OCI-LY7 (cell line): ENCODE measurements around the gene EPHA8. TPM values are rescaled to one million over a fixed set of nuclear protein-coding genes. Genes with fewer than 3 reads are reported as not detected.

Source experiments
- BruUV-seq: library from RNA; stranded (reverse); fragments of 400-500 nt; replicated peaks from 2 replicates; lab custom pipeline; 2021; lab: Mats Ljungman, UMichigan
- CTCF ChIA-PET: fragments of 300-600 bp; sonication (Branson Sonifier 250); formaldehyde crosslinking; loops from one replicate; lab custom pipeline; 2022; ENCODE audit warnings: antibody characterized with exemption; ENCODE audit not compliant: unreplicated experiment; lab: Charles Lee
- POLR2A ChIA-PET: fragments of 300-600 bp; sonication (Branson Sonifier 250); formaldehyde crosslinking; loops from one replicate; lab custom pipeline; 2022; ENCODE audit warnings: antibody characterized with exemption; lab: Charles Lee
- DNase-seq: peaks from one replicate; pipeline ENCODE4 v3.0.0-alpha.2; 2015; ENCODE audit warnings: low spot score
- H2AFZ ChIP-seq: fragments of 200-600 bp; sonication (generic), shearing (Covaris generic); 2 replicates; pipeline ENCODE4 v1.6.1; 2014; ENCODE audit warnings: mild to moderate bottlenecking, antibody characterized with exemption, low read length, moderate library complexity
- H3K27ac ChIP-seq: fragments of 200-600 bp; sonication (generic); 2 replicates; pipeline ENCODE4 v1.5.1; 2014; ENCODE audit warnings: mixed run types, low read depth, mild to moderate bottlenecking, moderate library complexity, low read length, inconsistent platforms; ENCODE audit not compliant: poor library complexity, severe bottlenecking
- H3K36me3 ChIP-seq: fragments of 200-600 bp; sonication (generic); 2 replicates; pipeline ENCODE4 v1.6.1; 2014; ENCODE audit warnings: mild to moderate bottlenecking, antibody characterized with exemption, low read length, moderate library complexity, mixed read lengths; ENCODE audit not compliant: insufficient read depth
- H3K4me1 ChIP-seq: fragments of 200-600 bp; sonication (generic); 2 replicates; pipeline ENCODE4 v1.5.1; 2014; ENCODE audit warnings: mild to moderate bottlenecking, low read length; ENCODE audit not compliant: insufficient read depth, poor library complexity, severe bottlenecking
- H3K4me2 ChIP-seq: fragments of 200-600 bp; sonication (generic); 2 replicates; pipeline ENCODE4 v1.6.1; 2014; ENCODE audit warnings: mild to moderate bottlenecking, low read length
- H3K4me3 ChIP-seq: fragments of 200-600 bp; sonication (generic); 2 replicates; pipeline ENCODE4 v1.5.1; 2014; ENCODE audit warnings: mild to moderate bottlenecking, low read depth, low read length; ENCODE audit not compliant: poor library complexity, severe bottlenecking
- H3K79me2 ChIP-seq: fragments of 200-600 bp; sonication (generic); 2 replicates; pipeline ENCODE4 v1.6.1; 2016; ENCODE audit warnings: low read depth, mild to moderate bottlenecking, low read length, moderate library complexity, mixed read lengths; ENCODE audit not compliant: insufficient read depth
- H3K9me2 ChIP-seq: fragments of 200-600 bp; sonication (generic); 2 replicates; pipeline ENCODE4 v1.6.1; 2016; ENCODE audit warnings: mild to moderate bottlenecking, low read length, mixed read lengths; ENCODE audit not compliant: insufficient read depth
- H3K9me3 ChIP-seq: fragments of 200-600 bp; sonication (generic); 2 replicates; pipeline ENCODE4 v1.6.1; 2014; ENCODE audit warnings: mild to moderate bottlenecking, mixed run types, low read length, mixed read lengths
- H4K20me1 ChIP-seq: fragments of 200-600 bp; sonication (generic); 2 replicates; pipeline ENCODE4 v1.6.1; 2014; ENCODE audit warnings: mild to moderate bottlenecking, antibody characterized with exemption, low read length, moderate library complexity, mixed read lengths; ENCODE audit not compliant: insufficient read depth
- CTCF ChIP-seq: fragments of 200-600 bp; sonication (generic); conservative IDR thresholded peaks from 2 replicates; pipeline ENCODE4 v1.5.1; 2014; ENCODE audit warnings: mild to moderate bottlenecking, antibody characterized with exemption, low read length, moderate library complexity, mixed read lengths
- EZH2phosphoT487 ChIP-seq: fragments of 200-600 bp; sonication (generic); IDR thresholded peaks from 2 replicates; pipeline ENCODE4 v1.6.1; 2018; ENCODE audit warnings: low read depth, borderline replicate concordance, mild to moderate bottlenecking, mixed run types, antibody characterized with exemption, low read length, moderate library complexity, mixed read lengths
- intact Hi-C: fragments of 100-400 bp; cut with micrococcal nuclease; formaldehyde crosslinking; loops from one replicate; pipeline ENCODE4 v1.10.0; 2022; ENCODE audit not compliant: unreplicated experiment
- total RNA-seq, 2 experiments: library from RNA; depleted of rRNA in 1 of 2; stranded (reverse); fragments of >200 nt in 1 of 2; shearing (Covaris generic) in 1 of 2; gene quantifications; 2 replicates each; pipeline ENCODE4 v1.2.3, GENCODE V29; 2014 to 2022

Gene EPHA8
- total RNA-seq, 2 experiments from 2014 or later = not detected

DNA sequence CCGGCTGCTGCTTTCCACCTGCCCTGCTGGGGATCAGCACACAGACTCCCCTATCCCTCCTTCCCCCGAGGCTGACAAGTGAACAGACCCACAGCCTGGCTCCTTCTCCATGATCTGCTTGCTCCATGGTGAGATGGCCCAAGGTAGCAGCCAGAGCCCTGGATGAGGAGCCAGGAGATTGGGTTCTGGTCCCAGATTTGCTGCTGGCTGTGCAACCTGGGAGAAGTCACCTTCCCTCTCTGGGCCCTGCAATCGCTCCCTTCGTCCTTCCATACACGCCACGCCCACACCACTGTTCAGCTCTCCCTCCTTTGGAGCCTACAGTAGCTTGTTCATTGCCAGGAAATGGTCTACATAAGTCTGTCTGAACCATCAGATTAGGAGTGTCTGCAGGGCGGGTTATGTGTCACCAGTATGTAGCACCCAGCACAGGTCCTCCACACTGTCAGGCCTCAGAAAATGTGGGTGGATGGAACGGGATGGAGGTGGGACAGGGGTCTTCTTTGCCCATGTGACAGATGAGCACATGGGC lies 9.2 kb upstream of the EPHA8 start:
- no peak overlapping the region for H3K4me3 ChIP-seq
- no peak overlapping the region for H2AFZ ChIP-seq
- BruUV-seq = no TSS peak
- H3K79me2 ChIP-seq = no peaks in the 10 kb centered on the region
- H3K9me2 ChIP-seq = no peaks in the 10 kb centered on the region
- intact Hi-C loops = no loop called here
- H3K36me3 ChIP-seq = no peaks in the 10 kb centered on the region
- H3K9me3 ChIP-seq = no peaks in the 10 kb centered on the region
- ChIA-PET POLR2A (no interaction called here), CTCF (no interaction called here)
- no peak for DNase-seq
- no peak overlapping the region for H3K4me2 ChIP-seq
- TF ChIP-seq EZH2phosphoT487 (no peak), CTCF (no peak)
- no peaks in the 10 kb centered on the region for H4K20me1 ChIP-seq
- no peak overlapping the region for H3K27ac ChIP-seq
- H3K4me1 ChIP-seq = no peaks in the 10 kb centered on the region

DNA sequence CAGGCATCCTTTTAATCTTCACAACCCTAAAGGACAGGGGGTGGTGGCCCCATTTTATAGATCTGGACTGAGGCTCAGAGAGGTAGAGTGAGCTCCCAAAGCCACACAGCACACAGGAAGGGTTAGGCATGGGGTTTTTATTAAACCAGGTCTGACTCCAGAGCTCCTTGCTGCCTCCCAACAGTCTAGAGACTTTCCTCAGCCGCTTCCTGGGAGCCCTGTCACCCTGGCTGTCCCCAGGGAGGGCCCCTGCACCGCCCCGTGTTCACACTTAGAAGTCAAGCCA lies 8.0 kb upstream of the EPHA8 start:
- Histone ChIP-seq H3K79me2 (no peaks in the 10 kb centered on the region), H3K27ac (no peak overlapping the region), H3K4me1 (no peaks in the 10 kb centered on the region), H2AFZ (no peak overlapping the region), H3K9me2 (no peaks in the 10 kb centered on the region), H3K4me2 (no peak overlapping the region), H3K36me3 (no peaks in the 10 kb centered on the region), H3K9me3 (no peaks in the 10 kb centered on the region), H3K4me3 (no peak overlapping the region), H4K20me1 (no peaks in the 10 kb centered on the region)
- TF ChIP-seq EZH2phosphoT487 (no peak), CTCF (no peak)
- no TSS peak for BruUV-seq
- ChIA-PET POLR2A (no interaction called here), CTCF (no interaction called here)
- intact Hi-C loops = no loop called here
- DNase-seq = no peak

GRCh38 chr1:22556391-22557104 lies 6.7 kb upstream of the EPHA8 start:
- no peak for DNase-seq
- Histone ChIP-seq H3K27ac (no peak overlapping the region), H3K79me2 (no peaks in the 10 kb centered on the region), H2AFZ (no peak overlapping the region), H4K20me1 (no peaks in the 10 kb centered on the region), H3K9me3 (no peaks in the 10 kb centered on the region), H3K4me3 (no peak overlapping the region), H3K4me2 (no peak overlapping the region), H3K36me3 (no peaks in the 10 kb centered on the region), H3K4me1 (no peaks in the 10 kb centered on the region), H3K9me2 (no peaks in the 10 kb centered on the region)
- CTCF ChIA-PET = no interaction called here
- intact Hi-C loops = no loop called here
- POLR2A ChIA-PET = interaction anchor here (0.6 kb wide), 1 partner anchor 25 kb away, joined by 3 read pairs; no protein-coding TSS in a partner anchor
- no peak for TF ChIP-seq CTCF
- TF ChIP-seq EZH2phosphoT487 = no peak
- BruUV-seq = no TSS peak
